ENCODE data around the gene RPTOR.

The RPTOR gene

GRCh38 chr17:80676564-80676963 lies 131.9 kb downstream of the RPTOR start:
- no peak for TF ChIP-seq CTCF (IDR thresholded peaks at IDR 0.05; ENCODE audit: low read depth, low read length)
- DNase-seq (ENCODE audit: low read depth in 2 of 2), result no peak

GRCh38 chr17:80677214-80677756 lies 132.6 kb downstream of the RPTOR start:
- H3K4me3 ChIP-seq (replicated peaks in 1 of 2; ENCODE audit: low read depth in 2 of 2, low read length in 2 of 2), result no peak overlapping the region
- no peak for TF ChIP-seq CTCF (IDR thresholded peaks at IDR 0.05; ENCODE audit: low read depth, low read length)
- DNase-seq (ENCODE audit: low read depth in 2 of 2), result no peak

More at GRCh38 chr17:80676564-80676963, 131.9 kb downstream of the RPTOR start:
- H3K4me3 ChIP-seq (replicated peaks in 1 of 2; ENCODE audit: low read depth in 2 of 2, low read length in 2 of 2), result no peak overlapping the region

- no peak for DNase-seq (ENCODE audit: low read depth in 2 of 2)
- no peak overlapping the region for H3K4me3 ChIP-seq (replicated peaks in 1 of 2; ENCODE audit: low read depth in 2 of 2, low read length in 2 of 2)
- TF ChIP-seq CTCF (IDR thresholded peaks at IDR 0.05; ENCODE audit: low read depth, low read length), result no peak
These were observed 135.2 kb downstream of the RPTOR start for GRCh38 chr17:80679816-80680215.

- TF ChIP-seq CTCF (IDR thresholded peaks at IDR 0.05; ENCODE audit: low read depth, low read length), result no peak
- DNase-seq (ENCODE audit: low read depth in 2 of 2), result no peak
- H3K4me3 ChIP-seq (replicated peaks in 1 of 2; ENCODE audit: low read depth in 2 of 2, low read length in 2 of 2), result no peak overlapping the region
These were observed 136.6 kb downstream of the RPTOR start for GRCh38 chr17:80681215-80681614.

- H3K4me3 ChIP-seq (replicated peaks in 1 of 2; ENCODE audit: low read depth in 2 of 2, low read length in 2 of 2), result no peak overlapping the region
- TF ChIP-seq CTCF (IDR thresholded peaks at IDR 0.05; ENCODE audit: low read depth, low read length), result no peak
- no peak for DNase-seq (ENCODE audit: low read depth in 2 of 2)
These were observed 137.7 kb downstream of the RPTOR start for GRCh38 chr17:80682372-80682771.

- no peak for TF ChIP-seq CTCF (IDR thresholded peaks at IDR 0.05; ENCODE audit: low read depth, low read length)
- DNase-seq (ENCODE audit: low read depth in 2 of 2), result no peak
- no peak overlapping the region for H3K4me3 ChIP-seq (replicated peaks in 1 of 2; ENCODE audit: low read depth in 2 of 2, low read length in 2 of 2)
These were observed 139.0 kb downstream of the RPTOR start for GRCh38 chr17:80683625-80684104.

- no peak for TF ChIP-seq CTCF (IDR thresholded peaks at IDR 0.05; ENCODE audit: low read depth, low read length)
- no peak overlapping the region for H3K4me3 ChIP-seq (replicated peaks in 1 of 2; ENCODE audit: low read depth in 2 of 2, low read length in 2 of 2)
- no peak for DNase-seq (ENCODE audit: low read depth in 2 of 2)
These were observed 143.2 kb downstream of the RPTOR start for GRCh38 chr17:80687839-80688238.

Data from cardiac fibroblast (primary cell).